GM10266 (cell line): ENCODE data around the gene COL21A1.
"Not testable (repeated sequence)": the region's sequence is repeated elsewhere in the genome, so short reads cannot be mapped to it uniquely, and the experiment has no call there.

Experiments
- DNase-seq: peaks from one replicate; pipeline ENCODE4 v3.0.0; 2012; ENCODE audit errors: extremely low spot score
- CTCF ChIP-seq: IDR thresholded peaks from 2 replicates; pipeline ENCODE4 v1.5.1; 2012; ENCODE audit warnings: mild to moderate bottlenecking, low read depth; ENCODE audit not compliant: control insufficient read depth, insufficient read depth; ENCODE audit errors: missing control alignments

The COL21A1 gene

GRCh38 chr6:56021943-56022342 is 225.4 kb downstream of the COL21A1 start:
- TF ChIP-seq CTCF = no peak
- DNase-seq = no peak

GRCh38 chr6:56019973-56020372 is 227.4 kb downstream of the COL21A1 start:
- TF ChIP-seq CTCF = no peak
- no peak for DNase-seq

- no peak for TF ChIP-seq CTCF
- DNase-seq = no peak
Measured at GRCh38 chr6:56017198-56017597, 230.2 kb downstream of the COL21A1 start.

- not testable (repeated sequence) for DNase-seq
Measured at GRCh38 chr6:56014039-56014438, 233.3 kb downstream of the COL21A1 start.

- no peak for DNase-seq
Measured at GRCh38 chr6:56009636-56010035, 237.7 kb downstream of the COL21A1 start.

More at GRCh38 chr6:56009636-56010035, 237.7 kb downstream of the COL21A1 start:
- no peak for TF ChIP-seq CTCF
